ENCODE results near the gene WSCD2.

- TF ChIP-seq CTCF (IDR thresholded peaks at IDR 0.05; ENCODE audit: extremely low read depth in 1 of 2, insufficient read depth in 1 of 2, low read depth in 1 of 2, low read length in 2 of 2) (no peak), POLR2AphosphoS5 (IDR thresholded peaks at IDR 0.05; ENCODE audit: insufficient read depth, low read depth, low read length) (no peak), EZH2 (IDR thresholded peaks at IDR 0.05; ENCODE audit: borderline replicate concordance, low read depth, low read length, severe bottlenecking) (no peak), POLR2A (IDR thresholded peaks at IDR 0.05; ENCODE audit: low read depth, low read length) (no peak), MYC (IDR thresholded peaks at IDR 0.05; ENCODE audit: low read depth, low read length) (no peak)
- TF ChIP-seq, protein P1, sequence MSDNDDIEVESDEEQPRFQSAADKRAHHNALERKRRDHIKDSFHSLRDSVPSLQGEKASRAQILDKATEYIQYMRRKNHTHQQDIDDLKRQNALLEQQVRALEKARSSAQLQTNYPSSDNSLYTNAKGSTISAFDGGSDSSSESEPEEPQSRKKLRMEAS (IDR thresholded peaks at IDR 0.05; ENCODE audit: insufficient read depth, insufficient read length), result no peak
These were observed 155.1 kb downstream of the WSCD2 start for GRCh38 chr12:108284163-108284562.
